ENCODE data around the gene U2SURP. TPM values are rescaled to one million over a fixed set of nuclear protein-coding genes. Genes with fewer than 3 reads are reported as not detected.

The U2SURP gene
- total RNA-seq, 4 donors from 2014 or later: 35.7 to 58.6 (median 45.2) TPM

- no peak for TF ChIP-seq POLR2AphosphoS5 (IDR thresholded peaks at IDR 0.05)
- TF ChIP-seq, protein P1, sequence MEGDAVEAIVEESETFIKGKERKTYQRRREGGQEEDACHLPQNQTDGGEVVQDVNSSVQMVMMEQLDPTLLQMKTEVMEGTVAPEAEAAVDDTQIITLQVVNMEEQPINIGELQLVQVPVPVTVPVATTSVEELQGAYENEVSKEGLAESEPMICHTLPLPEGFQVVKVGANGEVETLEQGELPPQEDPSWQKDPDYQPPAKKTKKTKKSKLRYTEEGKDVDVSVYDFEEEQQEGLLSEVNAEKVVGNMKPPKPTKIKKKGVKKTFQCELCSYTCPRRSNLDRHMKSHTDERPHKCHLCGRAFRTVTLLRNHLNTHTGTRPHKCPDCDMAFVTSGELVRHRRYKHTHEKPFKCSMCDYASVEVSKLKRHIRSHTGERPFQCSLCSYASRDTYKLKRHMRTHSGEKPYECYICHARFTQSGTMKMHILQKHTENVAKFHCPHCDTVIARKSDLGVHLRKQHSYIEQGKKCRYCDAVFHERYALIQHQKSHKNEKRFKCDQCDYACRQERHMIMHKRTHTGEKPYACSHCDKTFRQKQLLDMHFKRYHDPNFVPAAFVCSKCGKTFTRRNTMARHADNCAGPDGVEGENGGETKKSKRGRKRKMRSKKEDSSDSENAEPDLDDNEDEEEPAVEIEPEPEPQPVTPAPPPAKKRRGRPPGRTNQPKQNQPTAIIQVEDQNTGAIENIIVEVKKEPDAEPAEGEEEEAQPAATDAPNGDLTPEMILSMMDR (IDR thresholded peaks at IDR 0.05): no peak
- TF ChIP-seq EP300 (IDR thresholded peaks at IDR 0.05): no peak
- no peak for TF ChIP-seq POLR2A (IDR thresholded peaks at IDR 0.05; ENCODE audit: low read depth)
- Histone ChIP-seq H3K27ac (replicated peaks in 1 of 4) (no peak overlapping the region), H3K4me3 (no peak overlapping the region), H3K27me3 (no peaks in the 10 kb centered on the region), H3K36me3 (no peaks in the 10 kb centered on the region), H3K9me3 (no peaks in the 10 kb centered on the region), H3K4me1 (no peaks in the 10 kb centered on the region)
- no peak for DNase-seq (ENCODE audit: extremely low spot score)
- intact Hi-C loops (cut with DNase I): no loop called here
- WGBS: 87% methylated on average over 1 of the region's 1 CpG
Observed at GRCh38 chr3:143081365-143081764, 80.0 kb downstream of the U2SURP start.

- H3K4me1 ChIP-seq: no peaks in the 10 kb centered on the region
- H3K27ac ChIP-seq (replicated peaks in 1 of 4): no peak overlapping the region
- TF ChIP-seq POLR2A (IDR thresholded peaks at IDR 0.05; ENCODE audit: low read depth): no peak
- no peak for TF ChIP-seq EP300 (IDR thresholded peaks at IDR 0.05)
- TF ChIP-seq POLR2AphosphoS5 (IDR thresholded peaks at IDR 0.05): no peak
- TF ChIP-seq, protein P1 (IDR thresholded peaks at IDR 0.05): no peak
- no peaks in the 10 kb centered on the region for H3K36me3 ChIP-seq
- peak; percentile 68 for DNase-seq (ENCODE audit: extremely low spot score)
- intact Hi-C loops (cut with DNase I): no loop called here
- WGBS: 79% methylated on average over 19 of the region's 19 CpGs
- no peaks in the 10 kb centered on the region for H3K27me3 ChIP-seq
- no peaks in the 10 kb centered on the region for H3K9me3 ChIP-seq
- no peak overlapping the region for H3K4me3 ChIP-seq
Observed at GRCh38 chr3:143081844-143082778, 80.7 kb downstream of the U2SURP start.

DNA sequence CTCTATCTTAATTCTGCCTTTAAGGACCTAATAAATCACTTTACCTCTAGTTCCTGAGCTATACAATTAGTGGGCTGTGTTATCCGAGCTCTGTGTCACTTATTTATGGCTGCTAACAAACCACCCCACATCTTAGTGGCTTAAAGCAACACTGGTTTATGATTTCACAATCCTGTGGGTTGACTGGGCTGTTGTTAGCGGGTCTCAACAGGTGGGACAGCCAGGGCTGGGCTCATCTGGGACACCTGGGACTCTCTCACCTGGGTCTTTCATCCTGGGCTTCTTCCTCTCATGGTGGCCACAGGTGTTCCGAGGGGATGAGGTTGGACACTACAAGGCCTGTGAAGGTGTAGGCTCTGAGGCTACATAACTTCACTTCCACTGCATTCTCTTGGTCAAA lies 82.4 kb downstream of the U2SURP start:
- no peak overlapping the region for H3K4me3 ChIP-seq
- no peaks in the 10 kb centered on the region for H3K27me3 ChIP-seq
- TF ChIP-seq EP300 (IDR thresholded peaks at IDR 0.05) (no peak), POLR2A (IDR thresholded peaks at IDR 0.05; ENCODE audit: low read depth) (no peak), POLR2AphosphoS5 (IDR thresholded peaks at IDR 0.05) (no peak)
- TF ChIP-seq, protein P1 (IDR thresholded peaks at IDR 0.05): no peak
- H3K4me1 ChIP-seq: no peaks in the 10 kb centered on the region
- WGBS: 94% methylated on average over 3 of the region's 3 CpGs
- H3K9me3 ChIP-seq: no peaks in the 10 kb centered on the region
- H3K36me3 ChIP-seq: no peaks in the 10 kb centered on the region
- peak; percentile 88 for DNase-seq (ENCODE audit: extremely low spot score)
- intact Hi-C loops (cut with DNase I): no loop called here
- no peak overlapping the region for H3K27ac ChIP-seq (replicated peaks in 1 of 4)

DNA sequence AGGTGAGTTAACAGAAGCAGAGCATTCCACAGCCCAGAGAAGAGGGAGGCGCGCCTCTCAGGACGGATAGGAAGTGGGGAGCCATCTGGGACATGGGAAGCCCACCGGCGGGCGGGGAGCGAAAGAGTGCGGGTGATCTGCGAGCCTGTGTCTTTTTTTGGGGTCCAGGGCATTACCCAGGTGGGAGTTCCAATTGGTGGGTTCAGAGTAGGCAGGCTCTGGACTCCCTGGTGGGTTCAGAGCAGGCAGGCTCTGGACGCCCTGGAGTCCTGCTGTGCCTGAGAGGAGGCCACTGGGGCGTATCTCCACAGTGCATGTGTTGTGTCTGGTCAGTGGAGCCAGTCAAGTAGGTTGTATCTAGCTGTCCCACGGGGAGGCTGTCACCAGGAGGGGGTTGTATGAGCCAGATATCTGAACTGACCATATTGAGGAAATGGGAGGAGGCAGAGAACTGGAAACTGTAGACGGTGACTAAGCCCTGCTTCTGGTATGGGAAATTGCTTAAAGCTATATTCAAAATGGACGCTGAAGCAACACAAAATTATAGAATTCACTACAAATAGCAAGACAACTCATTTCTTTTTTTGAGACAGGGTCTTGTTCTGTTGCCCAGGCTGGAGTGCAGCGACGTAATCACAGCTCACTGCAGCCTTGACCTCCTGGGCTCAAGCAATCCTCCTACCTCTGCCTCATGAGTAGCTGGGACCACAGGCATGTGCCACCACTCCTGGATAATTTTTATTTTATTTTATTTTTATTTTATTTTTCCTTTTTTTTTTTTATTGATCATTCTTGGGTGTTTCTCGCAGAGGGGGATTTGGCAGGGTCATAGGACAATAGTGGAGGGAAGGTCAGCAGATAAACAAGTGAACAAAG lies 83.7 kb downstream of the U2SURP start:
- no peaks in the 10 kb centered on the region for H3K9me3 ChIP-seq
- H3K36me3 ChIP-seq: no peaks in the 10 kb centered on the region
- DNase-seq (ENCODE audit: extremely low spot score): peak; percentile 91
- 88% methylated on average over 13 of the region's 17 CpGs for WGBS
- H3K27me3 ChIP-seq: no peaks in the 10 kb centered on the region
- H3K4me1 ChIP-seq: no peaks in the 10 kb centered on the region
- no peak overlapping the region for H3K27ac ChIP-seq (replicated peaks in 1 of 4)
- no peak overlapping the region for H3K4me3 ChIP-seq
- intact Hi-C loops (cut with DNase I): no loop called here
- TF ChIP-seq POLR2AphosphoS5 (IDR thresholded peaks at IDR 0.05): no peak
- TF ChIP-seq, protein P1 (IDR thresholded peaks at IDR 0.05): no peak
- no peak for TF ChIP-seq EP300 (IDR thresholded peaks at IDR 0.05)
- TF ChIP-seq POLR2A (IDR thresholded peaks at IDR 0.05; ENCODE audit: low read depth): no peak
